ENCODE measurements around the gene PIK3C2G.

PIK3C2G gene

GRCh38 chr12:18355429-18355828, 94.1 kb downstream of the PIK3C2G start:
- no peak for FAIRE-seq

- no peak for FAIRE-seq
Observed at GRCh38 chr12:18358077-18358476, 96.8 kb downstream of the PIK3C2G start.

DNA sequence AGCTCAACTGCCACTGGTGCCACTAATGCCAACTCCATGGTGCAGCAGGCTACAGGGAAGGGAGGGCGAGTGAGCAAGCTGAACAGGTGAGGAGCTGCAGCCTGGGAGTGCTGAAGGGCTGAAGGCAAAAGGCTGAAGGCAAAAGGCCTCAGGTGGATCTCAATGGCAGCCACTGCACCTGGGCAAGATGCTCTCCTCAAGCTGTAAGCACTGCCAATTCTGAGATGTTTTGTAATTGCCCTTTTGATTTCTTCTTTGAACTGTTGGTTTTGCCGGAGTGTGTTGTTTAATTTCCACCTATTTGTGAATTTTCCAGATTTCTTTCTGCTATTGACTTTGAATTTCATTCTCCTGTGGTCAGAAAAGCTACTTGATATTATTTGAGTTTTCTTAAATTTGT, 97.6 kb downstream of the PIK3C2G start:
- no peak for FAIRE-seq

GRCh38 chr12:18361433-18361832, 100.1 kb downstream of the PIK3C2G start:
- no peak for FAIRE-seq

DNA sequence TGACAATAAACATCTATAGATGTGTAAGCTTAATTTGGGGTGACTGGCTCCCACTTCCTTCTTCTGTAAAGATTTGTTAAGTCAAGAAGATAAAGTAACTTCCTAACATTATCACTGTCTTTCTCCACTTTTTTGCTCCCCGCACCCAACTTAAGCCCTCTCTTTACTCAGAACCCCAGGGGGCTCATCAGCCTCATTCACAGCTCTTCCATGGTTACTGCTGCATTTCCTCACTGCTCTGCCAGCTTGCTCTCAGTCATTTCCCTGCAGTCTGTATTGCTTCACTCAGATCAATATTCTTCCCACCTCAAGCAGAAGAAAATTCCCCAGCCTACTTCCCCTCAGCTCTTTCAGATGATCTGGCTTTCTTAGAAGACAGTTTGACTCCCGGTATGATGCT, 102.0 kb downstream of the PIK3C2G start:
- no peak for FAIRE-seq

DNA sequence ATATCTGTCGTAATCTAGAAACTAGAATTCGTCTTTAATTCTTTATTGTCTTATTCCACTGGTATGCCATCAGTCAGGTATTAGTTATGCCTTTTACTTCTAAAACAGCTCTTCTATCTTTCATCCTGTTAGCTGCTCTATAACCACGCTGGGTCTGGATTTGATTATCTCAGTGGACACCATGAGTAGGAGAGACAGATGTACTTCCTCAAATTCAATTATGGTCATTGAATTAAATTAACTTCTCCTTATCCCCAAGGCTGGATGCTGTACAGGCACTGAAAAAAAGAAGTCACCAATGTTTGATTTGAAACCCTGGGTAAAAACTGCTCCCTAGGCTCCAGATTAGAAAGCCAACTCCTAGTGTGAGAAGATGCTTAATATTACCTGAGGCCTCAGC, 107.3 kb downstream of the PIK3C2G start:
- FAIRE-seq: no peak

- FAIRE-seq: no peak
Observed at GRCh38 chr12:18373181-18373580, 111.9 kb downstream of the PIK3C2G start.

DNA sequence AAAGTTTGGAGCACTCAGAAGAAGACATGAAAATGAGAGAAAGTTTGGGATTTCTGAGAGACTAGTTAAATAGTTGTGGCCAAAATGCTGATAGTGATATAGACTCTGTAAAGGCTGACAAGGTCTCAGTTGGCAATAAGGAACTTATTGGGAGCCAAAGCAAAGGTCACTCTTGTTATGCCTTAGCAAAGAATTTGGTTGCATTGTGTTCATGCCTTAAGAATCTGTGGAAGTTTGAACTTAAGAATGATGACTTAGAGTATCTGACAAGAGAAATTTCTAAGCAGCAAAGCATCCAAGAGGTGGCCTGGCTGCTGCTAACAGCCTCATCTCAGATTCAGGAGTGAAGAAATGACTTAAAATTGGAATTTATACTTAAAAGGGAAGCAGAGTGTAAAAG, 113.8 kb downstream of the PIK3C2G start:
- FAIRE-seq: no peak

DNA sequence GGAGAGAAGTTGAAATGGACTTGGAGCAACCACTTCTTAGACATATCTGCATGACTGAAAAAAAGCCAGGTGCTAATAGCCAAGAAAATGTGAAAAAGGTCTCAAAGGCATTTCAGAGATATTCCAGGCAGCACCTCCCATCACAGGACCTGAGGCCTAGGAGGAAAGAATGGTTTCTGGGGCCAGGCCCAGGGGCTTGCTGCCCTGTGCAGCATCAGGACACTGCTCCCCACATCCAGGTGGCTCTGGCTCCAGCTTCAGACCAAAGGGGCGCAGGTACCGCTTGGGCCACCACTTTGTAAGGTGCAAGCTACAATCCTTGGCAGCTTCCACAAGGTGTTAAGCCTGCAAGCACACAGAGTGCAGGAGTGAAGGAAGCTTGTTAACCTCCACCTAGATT, 114.3 kb downstream of the PIK3C2G start:
- FAIRE-seq: no peak

DNA sequence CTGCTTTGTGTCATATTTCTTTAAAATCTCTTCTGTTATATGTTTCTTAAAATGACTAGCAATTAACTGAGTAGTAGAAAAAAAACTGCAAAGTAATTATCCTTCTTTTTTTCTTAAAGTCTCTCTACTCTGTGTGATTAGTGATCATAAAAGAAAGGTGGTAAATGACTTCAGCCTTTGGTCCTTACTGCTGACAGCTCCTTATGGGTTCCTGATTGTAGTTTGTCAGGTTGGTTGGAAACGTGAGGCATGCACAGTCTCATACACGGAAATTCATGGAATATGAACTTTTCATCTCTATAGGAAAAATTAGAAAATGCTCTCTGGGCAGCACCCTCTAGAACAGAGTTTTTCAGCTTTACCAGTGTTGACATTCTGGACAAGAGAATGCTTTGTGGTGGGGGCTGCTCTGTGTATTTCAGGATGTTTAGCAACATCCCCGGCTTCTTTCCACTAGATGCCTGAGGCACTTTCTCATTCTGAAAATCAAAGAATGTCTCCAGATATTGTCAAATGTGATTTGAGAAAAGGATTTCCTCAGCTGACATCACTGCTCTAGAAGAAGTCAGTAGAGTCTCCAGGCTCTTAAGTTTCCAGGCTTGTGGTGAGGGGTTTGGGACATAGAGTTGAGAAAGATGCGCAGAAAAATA, 121.0 kb downstream of the PIK3C2G start:
- no peak for FAIRE-seq

GRCh38 chr12:18383203-18383602, 121.9 kb downstream of the PIK3C2G start:
- FAIRE-seq: no peak

DNA sequence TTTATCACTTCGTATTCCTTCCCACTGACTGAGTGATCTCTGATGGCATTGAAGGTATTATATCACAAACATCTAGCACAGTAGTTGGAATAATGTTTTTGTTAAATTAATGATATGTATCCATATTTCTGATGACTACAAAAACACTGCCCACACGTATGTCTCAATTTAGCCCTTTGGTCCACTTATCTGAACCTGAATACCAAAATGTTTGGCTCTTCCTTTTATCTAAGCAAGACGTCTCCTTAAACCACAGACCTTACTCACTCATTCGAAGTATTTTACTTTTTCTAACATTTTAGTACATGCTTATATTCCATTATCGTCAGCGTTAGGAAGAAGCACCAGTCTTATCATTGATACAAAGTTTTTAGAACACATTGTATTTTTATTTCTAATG, 126.4 kb downstream of the PIK3C2G start:
- FAIRE-seq: no peak

DNA sequence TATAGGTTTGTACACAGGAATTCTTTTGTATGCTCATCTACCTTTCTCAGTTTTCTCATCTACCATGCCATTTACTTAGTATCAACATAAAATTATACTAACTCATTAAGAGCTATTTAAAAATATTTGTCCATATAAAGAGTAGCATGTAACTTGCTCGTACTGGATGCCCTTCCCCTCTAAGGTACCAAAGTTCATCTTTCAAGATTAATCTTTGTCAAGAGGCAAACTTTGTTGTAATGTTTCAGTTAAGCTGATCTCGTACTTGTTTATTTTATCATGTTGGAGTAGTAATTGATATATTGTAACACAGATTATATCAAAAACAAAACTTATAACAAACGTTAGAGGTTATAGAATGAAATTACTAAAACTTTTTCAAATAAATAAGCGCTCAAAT, 128.5 kb downstream of the PIK3C2G start:
- FAIRE-seq: no peak

DNA sequence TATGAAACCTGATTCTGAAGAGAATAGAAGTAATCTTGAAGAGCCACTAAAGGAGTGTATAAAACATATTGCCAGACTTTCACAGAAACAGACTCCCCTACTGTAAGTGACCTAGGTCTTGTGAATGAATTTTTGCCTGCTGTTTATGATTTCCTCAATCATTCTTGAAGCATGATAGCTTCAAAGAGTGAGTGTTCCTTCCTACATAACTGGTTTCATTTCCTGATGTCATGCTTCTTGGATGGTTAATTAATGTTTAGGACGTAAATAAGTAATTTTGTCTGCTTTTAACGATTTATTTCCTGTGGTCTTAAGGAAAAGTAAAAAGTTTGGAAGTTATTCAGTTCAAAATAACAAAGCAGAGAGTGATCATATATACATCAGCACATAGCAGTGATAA, 129.8 kb downstream of the PIK3C2G start:
- FAIRE-seq: no peak

DNA sequence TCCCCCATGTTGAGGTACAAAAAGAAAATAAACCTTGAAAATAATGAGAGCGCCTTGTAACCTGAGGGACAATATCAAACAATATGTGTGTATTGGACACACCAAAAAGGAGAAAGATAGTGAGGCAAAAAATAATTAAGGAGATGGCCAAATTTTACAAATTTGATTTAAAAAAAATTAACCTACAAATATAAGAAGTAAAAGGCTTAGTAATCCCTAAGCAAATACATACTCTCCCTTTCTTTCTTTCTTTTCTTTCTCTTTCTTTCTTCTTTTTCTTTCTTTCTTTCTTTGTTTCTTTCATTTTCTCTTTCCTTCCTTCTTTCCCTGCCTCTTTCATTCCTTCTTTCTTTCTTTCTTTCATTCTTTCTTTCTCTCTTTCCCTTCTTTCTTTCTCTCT, 133.4 kb downstream of the PIK3C2G start:
- no peak for FAIRE-seq

DNA sequence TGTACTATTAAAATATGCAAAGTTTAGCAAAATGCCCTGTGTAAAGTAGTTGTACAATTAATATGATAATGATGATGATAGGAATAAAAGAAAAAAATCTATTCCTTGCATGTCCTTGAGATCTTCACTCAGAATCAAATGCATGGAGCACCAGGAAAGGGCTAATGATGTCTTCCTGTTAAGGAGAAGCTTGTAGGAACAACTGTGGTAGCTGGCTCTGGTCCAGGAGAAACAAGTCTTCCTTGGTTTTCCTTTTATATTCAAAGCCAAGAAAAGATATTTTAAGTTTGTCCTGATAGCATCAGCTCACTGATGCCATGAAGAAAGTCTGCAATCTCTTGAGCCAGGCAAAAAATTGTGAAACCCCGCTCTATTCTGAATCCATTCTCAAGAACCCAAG, 138.9 kb downstream of the PIK3C2G start:
- FAIRE-seq: no peak

- no peak for FAIRE-seq
Observed at GRCh38 chr12:18402872-18403611, 141.7 kb downstream of the PIK3C2G start.

- FAIRE-seq: no peak
Observed at GRCh38 chr12:18411453-18411852, 150.1 kb downstream of the PIK3C2G start.

- no peak for FAIRE-seq
Observed at GRCh38 chr12:18414671-18415070, 153.4 kb downstream of the PIK3C2G start.

- FAIRE-seq: no peak
Observed at GRCh38 chr12:18415227-18415626, 153.9 kb downstream of the PIK3C2G start.

- FAIRE-seq: no peak
Observed at GRCh38 chr12:18416412-18416811, 155.1 kb downstream of the PIK3C2G start.

- FAIRE-seq: no peak
Observed at GRCh38 chr12:18419311-18419710, 158.0 kb downstream of the PIK3C2G start.

DNA sequence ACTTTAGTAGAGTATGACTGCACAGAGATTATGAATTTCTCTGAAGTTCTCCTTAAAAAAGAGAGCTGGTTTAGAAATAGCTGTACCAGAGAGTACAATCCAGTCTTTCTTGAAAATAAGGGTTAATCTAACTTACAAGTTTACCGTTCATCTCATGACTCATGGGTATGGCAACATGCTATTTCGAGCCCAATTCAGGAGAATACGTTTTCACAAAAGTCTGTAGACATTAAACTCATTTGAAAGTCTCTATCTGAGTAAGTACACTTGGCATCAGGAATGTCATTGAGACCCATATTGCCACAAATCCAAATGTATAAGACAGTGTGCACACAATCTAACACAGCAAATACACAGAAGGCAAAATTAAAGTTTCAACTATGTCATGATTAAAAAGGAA, 160.5 kb downstream of the PIK3C2G start:
- FAIRE-seq: no peak

DNA sequence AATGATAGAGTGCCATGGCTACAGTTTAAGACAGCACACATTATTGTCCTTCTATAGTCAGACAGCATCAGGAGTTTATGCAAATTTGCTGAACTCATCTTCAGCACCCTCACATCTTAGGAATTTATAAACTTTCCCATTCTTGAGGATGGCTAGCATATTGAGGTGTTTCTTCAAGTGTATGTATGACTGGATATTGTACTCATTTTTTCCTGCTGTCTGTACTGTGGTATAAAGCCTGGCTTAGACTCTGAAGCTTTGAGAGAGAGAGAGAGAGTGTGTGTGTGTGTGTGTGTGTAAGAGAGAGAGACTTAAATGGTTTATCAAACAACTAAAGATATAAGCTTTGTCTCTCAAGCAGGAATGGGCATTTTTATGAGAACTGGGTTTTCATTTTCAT, 161.6 kb downstream of the PIK3C2G start:
- FAIRE-seq: no peak

GRCh38 chr12:18424857-18425256, 163.5 kb downstream of the PIK3C2G start:
- FAIRE-seq: no peak
